Measurements from ENCODE around the gene LRRC25.
"Not testable (repeated sequence)": the region's sequence is repeated elsewhere in the genome, so short reads cannot be mapped to it uniquely, and the experiment has no call there.

LRRC25 gene

GRCh38 chr19:18361646-18362045, 35.8 kb downstream of the LRRC25 start:
- DNase-seq (ENCODE audit: extremely low read depth, insufficient read length): no peak
- H3K4me3 ChIP-seq (replicated peaks; ENCODE audit: low read depth, low read length): no peak overlapping the region
- H3K36me3 ChIP-seq (ENCODE audit: control insufficient read depth, insufficient read depth, low read length): peaks cover 22% of the 10 kb centered on the region
- H3K27me3 ChIP-seq (replicated peaks; ENCODE audit: control insufficient read depth, insufficient read depth, low read length): no peaks in the 10 kb centered on the region
- TF ChIP-seq CTCF (IDR thresholded peaks at IDR 0.05; ENCODE audit: insufficient read depth, low read length, poor library complexity, severe bottlenecking): no peak

GRCh38 chr19:18357041-18357440, 40.4 kb downstream of the LRRC25 start:
- peaks cover 21% of the 10 kb centered on the region for H3K36me3 ChIP-seq (ENCODE audit: control insufficient read depth, insufficient read depth, low read length)
- TF ChIP-seq CTCF (IDR thresholded peaks at IDR 0.05; ENCODE audit: insufficient read depth, low read length, poor library complexity, severe bottlenecking): no peak
- no peak overlapping the region for H3K4me3 ChIP-seq (replicated peaks; ENCODE audit: low read depth, low read length)
- no peaks in the 10 kb centered on the region for H3K27me3 ChIP-seq (replicated peaks; ENCODE audit: control insufficient read depth, insufficient read depth, low read length)
- DNase-seq (ENCODE audit: extremely low read depth, insufficient read length): no peak

- H3K4me3 ChIP-seq (replicated peaks; ENCODE audit: low read depth, low read length); H3K27me3 ChIP-seq (replicated peaks; ENCODE audit: control insufficient read depth, insufficient read depth, low read length); DNase-seq (ENCODE audit: extremely low read depth, insufficient read length): not testable (repeated sequence)
- peaks cover 20% of the 10 kb centered on the region for H3K36me3 ChIP-seq (ENCODE audit: control insufficient read depth, insufficient read depth, low read length)
These were observed 42.7 kb downstream of the LRRC25 start for GRCh38 chr19:18354743-18355142.

GRCh38 chr19:18353378-18354005, 43.9 kb downstream of the LRRC25 start:
- DNase-seq (ENCODE audit: extremely low read depth, insufficient read length): no peak
- no peak overlapping the region for H3K4me3 ChIP-seq (replicated peaks; ENCODE audit: low read depth, low read length)
- H3K36me3 ChIP-seq (ENCODE audit: control insufficient read depth, insufficient read depth, low read length): peaks cover 16% of the 10 kb centered on the region
- no peaks in the 10 kb centered on the region for H3K27me3 ChIP-seq (replicated peaks; ENCODE audit: control insufficient read depth, insufficient read depth, low read length)
- no peak for TF ChIP-seq CTCF (IDR thresholded peaks at IDR 0.05; ENCODE audit: insufficient read depth, low read length, poor library complexity, severe bottlenecking)

GRCh38 chr19:18351544-18351943, 45.9 kb downstream of the LRRC25 start:
- peaks cover 6% of the 10 kb centered on the region for H3K36me3 ChIP-seq (ENCODE audit: control insufficient read depth, insufficient read depth, low read length)
- no peak overlapping the region for H3K4me3 ChIP-seq (replicated peaks; ENCODE audit: low read depth, low read length)
- DNase-seq (ENCODE audit: extremely low read depth, insufficient read length): no peak
- no peaks in the 10 kb centered on the region for H3K27me3 ChIP-seq (replicated peaks; ENCODE audit: control insufficient read depth, insufficient read depth, low read length)
- TF ChIP-seq CTCF (IDR thresholded peaks at IDR 0.05; ENCODE audit: insufficient read depth, low read length, poor library complexity, severe bottlenecking): no peak

GRCh38 chr19:18350490-18350889, 46.9 kb downstream of the LRRC25 start:
- no peak for TF ChIP-seq CTCF (IDR thresholded peaks at IDR 0.05; ENCODE audit: insufficient read depth, low read length, poor library complexity, severe bottlenecking)
- DNase-seq (ENCODE audit: extremely low read depth, insufficient read length): no peak
- Histone ChIP-seq H3K27me3 (replicated peaks; ENCODE audit: control insufficient read depth, insufficient read depth, low read length) (no peaks in the 10 kb centered on the region), H3K36me3 (ENCODE audit: control insufficient read depth, insufficient read depth, low read length) (no peaks in the 10 kb centered on the region; the same call in 1 of the 2 replicates), H3K4me3 (replicated peaks; ENCODE audit: low read depth, low read length) (no peak overlapping the region)
